HG03108 (cell line): ENCODE measurements around the gene C1orf35.
A peak's percentile ranks its signal among the peaks of the same experiment; 100 is the strongest.

Source experiments
- ATAC-seq: cut with Tn5 transposase; IDR thresholded peaks from one replicate; pipeline ENCODE4 v1.9.1; 2021; ENCODE audit warnings: moderate library complexity; ENCODE audit not compliant: unreplicated experiment

The C1orf35 gene

DNA sequence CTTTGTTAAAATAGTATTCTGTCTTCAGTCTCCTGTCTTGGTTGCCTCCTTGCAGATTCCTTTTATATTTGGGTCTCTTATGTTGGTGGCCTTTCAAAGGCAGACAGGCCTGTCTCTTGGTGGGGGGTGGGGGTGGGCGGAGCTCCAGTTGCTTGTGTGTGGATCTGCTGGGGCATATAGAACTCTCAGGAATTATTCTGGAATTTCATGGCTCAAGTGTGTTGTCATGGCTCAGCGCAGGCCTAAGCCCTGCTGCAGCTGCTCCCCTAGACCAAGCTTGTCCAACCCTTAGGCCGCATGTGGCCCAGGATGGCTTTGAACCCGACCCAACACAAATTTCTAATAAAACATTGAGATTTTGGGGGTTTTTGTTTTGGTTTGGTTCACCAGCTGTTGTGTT is 8.0 kb downstream of the C1orf35 start:
- no peak for ATAC-seq

DNA sequence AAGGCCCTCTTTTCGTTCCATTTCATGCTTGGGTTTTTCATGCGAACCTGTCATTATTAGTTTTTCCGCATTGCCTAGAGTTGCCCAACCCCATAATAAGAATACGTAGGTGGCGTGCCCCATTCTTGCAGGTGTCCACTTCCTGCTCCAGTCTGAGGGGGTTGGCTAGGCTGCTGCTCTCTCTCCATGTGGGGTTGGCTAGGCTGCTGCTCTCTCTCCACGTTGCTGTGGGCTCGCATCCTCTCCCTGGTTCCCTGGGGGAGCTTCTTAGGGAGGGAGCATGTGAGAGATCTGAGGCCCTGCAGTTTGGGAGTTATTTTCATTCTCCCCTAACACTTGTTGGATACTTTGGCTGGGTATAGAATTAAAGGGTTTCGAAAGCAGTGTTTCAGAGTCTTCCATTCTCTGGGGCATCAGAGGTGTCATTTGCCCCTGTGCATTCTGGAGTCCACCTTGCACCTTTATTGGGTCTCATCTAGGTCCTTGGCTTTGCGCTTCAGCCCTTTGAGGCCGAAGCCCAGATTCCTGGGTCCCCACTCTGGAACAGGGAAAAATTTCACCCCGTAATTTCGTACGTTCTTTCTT is 8.6 kb downstream of the C1orf35 start:
- ATAC-seq: no peak

- ATAC-seq: no peak
Observed at GRCh38 chr1:228093050-228093906, 9.8 kb downstream of the C1orf35 start.

DNA sequence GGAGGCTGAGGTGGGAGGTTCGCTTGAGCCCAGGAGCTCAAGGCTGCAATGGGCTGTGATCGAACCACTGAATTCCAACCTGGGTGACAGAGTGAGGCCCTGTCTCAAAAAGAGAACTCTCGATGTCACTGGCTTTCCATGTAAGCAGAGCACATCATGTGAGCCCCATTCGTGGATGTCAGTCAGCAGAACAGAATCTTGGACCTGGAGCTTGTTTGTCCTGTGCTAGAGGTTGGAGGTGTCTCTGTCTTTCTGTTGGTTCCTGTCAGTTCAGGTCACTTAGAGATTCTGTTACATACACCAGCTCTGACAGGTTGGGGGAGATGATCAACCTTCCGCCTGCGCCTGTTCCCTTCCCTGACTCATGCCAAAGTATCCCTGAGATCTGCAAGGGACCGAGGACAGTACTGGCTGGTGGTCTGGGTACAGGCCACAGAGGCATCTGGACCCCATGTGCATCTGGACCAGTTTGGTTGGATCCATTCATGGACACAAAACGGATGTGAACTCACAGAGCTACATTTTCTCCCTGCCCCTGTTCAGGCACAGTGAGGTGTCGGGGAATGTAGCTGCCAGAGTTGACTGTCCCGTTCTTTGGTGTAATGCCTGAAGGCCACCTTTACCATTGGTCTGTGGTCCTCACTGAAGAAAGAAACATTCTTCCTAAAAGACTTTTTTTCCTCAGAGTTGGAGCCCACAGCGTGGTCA is 10.6 kb downstream of the C1orf35 start:
- ATAC-seq: no peak

DNA sequence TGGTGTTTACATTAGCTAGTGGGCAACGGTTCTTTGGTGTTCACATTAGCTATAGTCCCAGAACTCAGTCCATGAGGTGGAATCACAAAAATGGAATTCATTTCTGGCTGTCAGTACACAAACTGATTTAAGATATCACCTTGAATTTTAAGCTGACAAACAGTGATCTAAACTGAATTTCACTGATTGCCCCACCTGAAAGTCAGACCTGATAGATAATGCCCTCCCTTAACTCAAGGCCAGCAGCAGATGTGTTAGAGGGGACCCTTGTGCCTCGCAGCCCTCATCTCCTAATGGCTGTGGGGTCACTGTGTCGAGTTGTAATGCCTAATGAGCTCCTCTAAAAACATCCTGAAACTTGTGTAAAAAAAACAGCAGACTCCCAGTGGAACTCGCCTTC is 12.0 kb downstream of the C1orf35 start:
- ATAC-seq: no peak

GRCh38 chr1:228090613-228091081 is 12.5 kb downstream of the C1orf35 start:
- no peak for ATAC-seq

DNA sequence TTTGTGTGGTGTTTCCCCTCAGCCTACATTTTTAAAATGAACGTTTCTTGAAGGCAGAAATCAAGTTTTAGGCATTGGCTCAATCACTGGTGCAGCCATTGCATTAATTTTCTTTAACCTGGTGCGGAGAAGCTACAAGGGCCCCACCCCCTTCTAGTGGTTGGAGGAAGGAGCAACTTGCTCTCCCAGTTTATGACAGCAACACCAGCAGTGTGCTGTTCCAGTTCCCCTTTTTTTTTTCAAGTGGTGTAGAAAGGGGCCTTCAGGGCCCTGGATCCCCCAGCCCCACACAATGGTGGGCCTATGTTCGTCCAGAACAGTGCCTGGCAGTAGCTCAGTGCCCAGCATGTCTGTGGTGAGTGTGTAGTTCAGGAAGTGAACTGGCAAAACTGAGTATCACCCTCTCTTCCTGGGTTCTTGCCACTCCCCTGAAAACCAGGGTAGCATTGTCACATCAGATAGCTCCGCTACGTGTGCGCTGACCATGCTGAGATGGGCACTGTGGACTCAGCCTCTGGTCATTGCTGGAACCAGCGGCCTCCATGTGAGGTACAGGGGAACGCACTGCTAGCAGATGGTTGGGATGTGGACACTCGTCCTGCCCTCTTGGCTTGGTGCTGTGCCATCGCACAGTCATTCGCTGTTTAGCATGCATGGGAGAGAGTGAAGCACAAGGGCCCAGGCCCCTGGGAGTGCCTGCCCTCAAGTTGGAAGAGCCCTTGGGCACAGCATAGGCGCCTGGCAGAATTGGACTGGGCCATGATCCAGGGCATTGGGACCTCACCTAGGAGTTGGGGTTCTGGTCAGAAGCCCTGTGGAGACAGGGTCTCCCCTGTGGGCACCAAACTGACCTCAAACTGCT is 13.4 kb downstream of the C1orf35 start:
- ATAC-seq: no peak

DNA sequence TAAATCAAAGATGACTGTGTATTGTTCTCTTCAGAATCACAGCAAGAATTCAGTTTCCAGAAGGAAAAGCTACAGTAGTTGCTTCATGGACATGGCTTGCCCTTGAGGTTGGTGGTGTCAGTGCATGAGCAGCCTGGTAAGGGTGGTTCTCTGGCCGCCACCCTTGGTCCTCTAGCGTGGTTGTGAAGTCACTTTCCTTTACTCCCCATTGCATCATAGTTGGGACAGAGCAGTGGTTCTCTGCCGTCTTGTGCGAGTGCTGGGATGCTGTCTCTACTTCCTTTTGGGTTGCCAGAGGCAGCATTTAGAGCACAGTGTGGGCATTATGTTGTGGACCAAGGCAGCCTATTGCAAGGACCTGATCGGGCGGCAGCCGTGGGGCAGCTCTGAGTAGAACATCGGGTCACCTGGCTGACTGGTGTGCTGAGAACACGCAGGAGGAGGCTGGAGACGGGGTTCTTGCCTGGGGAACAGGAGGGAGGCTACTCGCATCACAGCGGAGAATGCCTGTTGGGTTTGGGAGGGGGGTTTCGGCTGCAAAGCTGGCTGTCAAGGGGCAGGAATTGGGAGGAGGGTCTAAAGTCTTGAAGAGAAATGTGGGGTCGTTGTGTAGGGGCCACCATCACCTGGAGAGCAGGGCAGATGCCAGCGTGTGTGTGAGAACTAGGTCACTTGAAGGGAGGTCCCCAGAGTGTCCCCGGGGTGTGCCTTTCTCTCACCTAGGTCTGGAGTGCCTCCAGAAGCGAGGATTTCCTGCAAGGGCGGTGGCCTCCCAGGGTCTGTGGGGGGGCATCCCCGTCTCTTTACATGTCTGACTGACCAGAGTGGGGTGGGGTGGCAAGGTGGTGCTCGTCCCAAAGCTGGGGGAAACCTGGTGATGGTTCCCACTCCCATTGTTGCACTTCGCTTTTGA is 14.3 kb downstream of the C1orf35 start:
- no peak for ATAC-seq

- no peak for ATAC-seq
Observed at GRCh38 chr1:228087771-228088251, 15.3 kb downstream of the C1orf35 start.

DNA sequence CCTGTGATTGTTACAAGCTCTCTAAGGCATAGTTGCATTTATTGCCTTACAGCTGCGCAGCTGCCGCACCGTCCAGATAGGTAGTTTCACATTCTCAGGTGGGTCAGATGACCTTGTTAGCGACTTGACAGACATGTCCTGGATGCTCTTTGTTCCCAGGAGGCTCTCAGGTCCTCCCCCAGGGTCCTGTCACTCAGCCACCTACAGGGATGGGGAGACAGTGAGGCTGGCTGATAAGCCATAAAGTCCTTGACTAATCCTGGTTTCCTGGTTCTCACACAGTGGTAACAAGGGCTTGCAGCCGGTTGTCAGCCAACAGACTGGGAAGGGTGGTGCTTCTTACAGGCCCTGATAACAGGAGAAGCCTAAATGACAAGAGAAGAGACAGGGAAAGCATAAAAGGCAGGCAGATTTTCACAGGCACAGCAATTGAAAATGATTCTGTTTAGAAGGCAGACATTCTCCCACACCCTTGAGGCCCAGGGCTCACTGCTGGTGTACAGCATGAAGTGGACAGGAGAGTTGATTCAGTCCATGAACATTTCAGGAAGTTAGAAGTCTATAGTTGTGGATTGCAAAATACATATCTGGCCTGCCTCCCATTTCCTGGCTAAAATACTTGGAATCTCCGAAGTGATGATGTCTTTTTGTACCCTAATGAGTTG is 17.7 kb downstream of the C1orf35 start:
- ATAC-seq: no peak

GRCh38 chr1:228084797-228085196 is 18.3 kb downstream of the C1orf35 start:
- no peak for ATAC-seq

GRCh38 chr1:228084325-228084724 is 18.8 kb downstream of the C1orf35 start:
- no peak for ATAC-seq

DNA sequence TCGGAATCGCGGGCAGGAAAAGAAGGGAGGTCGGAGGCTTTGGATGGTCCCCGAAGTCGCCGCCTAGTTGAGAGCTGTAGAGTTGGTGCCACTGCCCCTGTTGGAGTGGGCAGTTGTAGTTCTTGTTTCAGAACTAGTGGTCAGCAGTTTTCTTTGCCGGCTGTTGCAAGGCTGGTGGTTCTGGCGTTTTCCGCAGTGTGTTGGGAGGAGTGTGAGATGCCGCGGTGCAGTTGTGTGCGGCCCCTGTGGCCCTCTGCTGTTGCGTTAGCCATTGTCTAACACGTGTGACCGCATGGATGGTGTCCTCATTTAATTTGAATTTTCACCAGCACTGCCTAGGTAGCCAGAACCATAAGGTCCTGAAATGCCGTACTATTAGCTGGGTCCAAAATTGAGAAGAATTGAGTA is 19.2 kb downstream of the C1orf35 start:
- ATAC-seq: no peak

GRCh38 chr1:228082918-228083870 is 19.9 kb downstream of the C1orf35 start:
- peak; percentile 21 for ATAC-seq

DNA sequence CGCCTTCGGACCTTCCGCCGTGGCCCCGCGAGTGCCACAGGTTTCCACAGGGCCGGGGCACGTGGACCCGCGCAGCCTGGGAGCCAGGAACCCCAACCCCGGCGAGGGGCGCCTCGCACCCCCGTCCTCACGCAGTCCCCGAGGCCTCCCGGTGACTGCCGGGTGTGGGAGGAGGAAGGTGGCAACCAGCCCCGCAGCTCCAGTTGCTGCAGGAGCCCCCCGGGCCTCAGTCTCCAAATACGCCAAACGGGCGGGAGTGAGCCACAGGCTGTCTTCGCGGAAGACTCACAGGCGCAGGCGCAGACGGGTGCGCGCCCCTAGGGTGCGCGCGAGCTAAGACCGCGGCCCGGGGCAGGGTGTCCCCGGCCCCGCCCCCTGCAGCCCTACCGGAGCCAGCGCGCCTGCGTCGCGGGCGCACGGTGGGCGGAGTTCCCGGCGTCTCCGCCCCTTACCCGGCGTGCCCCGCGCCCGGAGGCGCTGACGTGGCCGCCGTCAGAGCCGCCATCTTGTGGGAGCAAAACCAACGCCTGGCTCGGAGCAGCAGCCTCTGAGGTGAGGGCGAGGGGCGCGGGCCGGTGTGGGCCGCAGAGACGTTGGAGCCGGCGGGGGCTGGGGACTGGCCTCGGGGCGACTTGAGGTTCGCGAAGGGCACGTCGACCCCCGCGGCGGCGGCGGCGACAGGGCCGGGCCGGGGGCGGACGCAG is 20.8 kb downstream of the C1orf35 start, which contains the start of gene ARF1:
Gene ARF1 (plus strand): TSS at position 495 of the 704 bp plus-strand sequence. CDS start 14,407 bp downstream, outside the sequence.
- peak; percentile 71 for ATAC-seq

DNA sequence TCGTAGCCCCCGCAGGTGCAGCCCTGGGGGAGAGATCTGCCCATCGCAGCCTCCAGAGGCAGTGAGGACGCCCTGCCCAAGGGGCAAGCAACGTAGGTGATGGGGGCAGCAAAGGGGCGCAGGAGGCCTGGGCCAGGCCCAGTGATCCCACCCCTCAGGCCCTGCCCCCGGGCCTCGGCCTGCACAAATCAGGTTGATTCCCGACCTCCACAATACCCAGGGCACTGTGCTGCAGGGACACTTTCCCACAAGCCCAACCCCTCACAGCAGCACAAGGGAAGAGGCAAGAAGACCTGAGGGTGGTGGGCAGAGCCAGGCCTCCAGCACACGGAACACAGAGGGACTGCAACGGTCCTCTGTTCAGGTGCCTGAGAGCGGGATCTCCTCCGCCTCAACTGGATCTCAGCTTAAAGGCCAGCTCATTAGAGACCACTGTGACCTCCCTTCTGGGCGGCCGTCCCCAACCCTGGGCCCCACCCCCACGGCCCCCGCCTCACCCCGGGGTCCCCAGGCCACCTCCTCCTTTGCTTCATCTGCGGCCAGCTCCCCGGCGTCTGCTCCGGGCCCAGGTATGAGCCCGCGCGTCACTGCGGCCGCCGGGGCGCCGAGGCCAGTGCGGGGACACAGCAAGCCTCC is 21.4 kb downstream of the C1orf35 start:
- ATAC-seq: peak; percentile 5

DNA sequence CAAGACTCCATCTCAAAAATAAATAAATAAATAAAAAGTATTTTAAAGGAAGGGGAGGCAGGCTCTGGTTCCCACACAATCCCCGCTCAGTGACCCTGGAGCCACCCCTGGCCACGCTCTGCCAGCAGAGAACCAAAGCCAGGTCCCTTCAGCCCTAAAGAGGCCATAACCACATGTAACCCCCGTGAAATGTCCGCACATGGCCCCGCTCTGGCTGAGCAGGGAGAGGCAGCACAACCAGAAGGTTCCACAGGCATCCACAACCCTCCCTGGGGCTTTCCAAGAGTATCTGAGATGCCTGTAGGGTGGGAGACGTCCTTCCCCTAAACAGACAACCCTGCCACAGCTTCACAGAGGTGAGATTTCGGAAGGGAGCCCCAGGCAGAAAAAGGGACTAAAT is 22.0 kb downstream of the C1orf35 start:
- ATAC-seq: no peak
